HG03520 (cell line): ENCODE measurements around the gene IFTAP.

Experiments used
- ATAC-seq: cut with Tn5 transposase; IDR thresholded peaks from one replicate; pipeline ENCODE4 v1.9.1; 2021; ENCODE audit warnings: mild to moderate bottlenecking, moderate library complexity; ENCODE audit not compliant: unreplicated experiment

IFTAP gene

GRCh38 chr11:36596880-36597279 lies 2.6 kb downstream of the IFTAP start:
- ATAC-seq = no peak

DNA sequence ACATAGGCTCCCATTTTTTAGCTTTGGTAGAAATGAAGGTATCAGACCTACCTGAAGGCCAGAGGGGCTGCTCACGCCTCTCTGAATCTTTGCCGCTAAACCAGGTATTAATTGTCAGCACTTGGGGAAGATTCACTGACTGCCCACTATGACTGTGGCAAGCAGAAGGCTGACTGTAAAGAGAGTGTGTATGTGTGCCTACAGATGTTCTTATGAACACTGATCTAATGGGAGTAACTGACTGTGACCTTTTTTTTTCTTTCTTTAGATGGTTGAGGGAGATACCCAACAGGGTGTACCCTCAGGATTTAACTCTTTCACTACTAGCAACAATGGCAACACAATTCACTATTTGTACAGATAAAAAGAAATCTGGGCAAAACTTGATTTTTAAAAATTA lies 3.7 kb downstream of the IFTAP start, which contains the start of gene RAG2:
TSS of gene RAG2 (minus strand) at position 186 of the 400 bp plus-strand sequence. CDS start 4,068 bp downstream, outside the sequence.
- no peak for ATAC-seq

DNA sequence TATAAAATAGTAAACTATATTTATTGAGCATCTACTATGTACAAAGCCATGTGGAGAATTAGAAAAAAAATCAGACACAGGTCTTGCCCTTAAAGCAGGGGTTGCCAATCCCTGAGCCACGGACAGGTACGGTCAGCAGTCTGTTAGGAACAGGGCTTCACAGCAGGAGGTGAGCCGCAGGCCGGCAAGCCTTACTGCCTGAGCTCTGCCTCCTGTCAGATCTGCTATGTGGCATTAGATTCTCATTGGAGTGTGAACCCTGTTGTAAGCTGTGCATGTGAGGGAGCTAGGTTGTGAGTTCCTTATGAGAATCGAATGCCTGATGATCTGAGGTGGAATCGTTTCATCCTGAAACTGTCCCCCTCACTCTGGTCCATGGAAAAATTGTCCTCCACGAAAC lies 5.9 kb downstream of the IFTAP start:
- ATAC-seq = no peak

GRCh38 chr11:36601155-36601554 lies 6.9 kb downstream of the IFTAP start:
- ATAC-seq = no peak

GRCh38 chr11:36602135-36602534 lies 7.8 kb downstream of the IFTAP start:
- no peak for ATAC-seq

DNA sequence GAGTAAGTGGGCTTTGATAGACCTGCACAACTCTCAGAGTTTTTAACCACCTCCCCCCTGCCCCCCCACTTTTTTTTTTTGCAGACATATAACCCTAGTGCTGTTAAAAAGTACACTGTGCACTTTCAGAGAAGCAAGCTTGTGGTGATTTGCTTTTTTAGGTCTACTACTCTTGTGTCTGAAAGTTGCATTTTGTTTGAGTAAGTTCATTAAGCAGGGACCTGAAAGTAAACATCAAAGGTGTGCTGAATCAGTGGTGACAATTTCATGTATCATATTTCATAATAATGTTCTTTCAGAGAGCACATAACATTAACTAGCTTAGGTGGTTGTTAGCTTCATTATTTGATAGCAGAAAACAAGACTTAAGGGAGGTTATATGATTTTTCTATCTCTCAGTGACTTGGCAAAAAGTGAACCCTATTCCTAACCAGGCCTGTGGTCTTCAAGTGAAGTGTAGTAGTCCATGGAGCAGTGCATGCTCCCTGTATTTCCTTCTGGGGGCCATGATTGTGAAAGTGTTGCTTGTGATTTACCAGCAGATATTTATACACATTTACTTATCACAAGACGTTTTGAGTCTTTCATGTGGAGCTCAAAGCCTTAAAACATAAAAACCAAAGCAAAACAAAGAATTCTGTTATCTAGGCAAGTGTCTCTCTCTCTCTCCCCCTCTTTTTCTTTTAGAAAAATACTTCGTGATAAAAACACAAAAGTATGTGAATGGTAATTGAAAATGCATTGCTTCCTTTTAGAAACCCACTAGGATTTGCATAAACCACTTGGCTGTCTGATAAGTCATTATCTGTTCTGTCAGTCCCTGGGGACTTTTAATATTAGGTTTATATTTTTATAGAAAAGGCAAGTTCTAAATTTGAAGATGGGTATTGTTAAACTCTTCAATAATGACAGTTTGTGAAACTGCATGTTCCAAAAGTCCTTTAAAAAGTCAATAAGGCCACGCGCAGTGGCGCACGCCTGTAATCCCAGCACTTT lies 11.2 kb downstream of the IFTAP start:
- peak; percentile 57 for ATAC-seq

DNA sequence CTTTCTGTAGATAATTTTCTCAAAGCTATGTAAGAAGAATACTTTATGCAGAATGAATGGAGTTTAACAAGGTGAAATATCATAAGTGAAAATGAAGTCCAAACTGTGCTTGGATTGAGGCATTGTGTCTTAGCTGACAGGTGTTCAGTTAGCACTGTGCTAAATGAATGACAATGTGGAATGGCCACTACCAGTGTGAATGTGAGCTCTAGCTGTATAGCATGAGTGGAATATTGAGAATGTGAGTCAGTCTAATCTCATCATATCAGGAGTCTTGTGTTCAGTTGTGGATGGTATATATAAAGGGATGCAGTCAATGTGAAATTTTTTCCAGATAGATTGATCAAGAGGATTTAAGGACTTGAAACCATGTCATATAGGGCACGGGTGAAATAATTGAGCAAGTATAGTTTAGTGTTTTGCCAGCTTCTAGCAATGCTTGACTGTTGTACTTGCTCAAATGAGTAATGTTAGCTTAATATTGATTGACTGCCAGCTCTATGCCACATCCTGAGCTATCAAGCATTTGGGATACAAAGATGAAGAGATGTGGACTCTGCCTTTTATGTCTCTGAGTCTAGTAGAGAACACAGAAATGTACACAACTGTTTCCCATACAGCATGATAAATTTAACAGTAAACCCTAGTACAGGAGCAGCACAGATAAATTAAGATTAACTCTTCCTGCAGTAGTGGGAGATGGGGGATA lies 14.3 kb downstream of the IFTAP start:
- no peak for ATAC-seq

DNA sequence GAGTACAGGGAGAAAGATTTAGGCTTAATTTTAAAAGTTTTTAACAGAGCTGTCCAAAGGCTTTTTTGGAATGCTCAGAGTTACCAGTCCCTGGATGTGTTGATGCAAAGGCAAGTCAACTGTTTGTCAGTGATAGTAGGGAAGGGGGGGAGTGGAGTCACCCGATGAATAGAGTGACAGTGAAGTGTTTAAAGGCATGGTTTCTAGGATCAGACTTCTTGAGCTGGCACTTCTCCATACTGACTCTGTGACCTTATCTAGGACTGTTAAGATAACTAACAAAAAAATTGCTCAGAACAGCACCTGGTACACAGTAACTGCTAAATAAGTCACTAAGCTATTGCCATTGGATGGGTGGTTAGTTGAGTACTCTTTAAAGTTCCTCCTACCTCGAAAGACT lies 15.1 kb downstream of the IFTAP start:
- no peak for ATAC-seq

- no peak for ATAC-seq
Measured at GRCh38 chr11:36615826-36616225, 21.5 kb downstream of the IFTAP start.

DNA sequence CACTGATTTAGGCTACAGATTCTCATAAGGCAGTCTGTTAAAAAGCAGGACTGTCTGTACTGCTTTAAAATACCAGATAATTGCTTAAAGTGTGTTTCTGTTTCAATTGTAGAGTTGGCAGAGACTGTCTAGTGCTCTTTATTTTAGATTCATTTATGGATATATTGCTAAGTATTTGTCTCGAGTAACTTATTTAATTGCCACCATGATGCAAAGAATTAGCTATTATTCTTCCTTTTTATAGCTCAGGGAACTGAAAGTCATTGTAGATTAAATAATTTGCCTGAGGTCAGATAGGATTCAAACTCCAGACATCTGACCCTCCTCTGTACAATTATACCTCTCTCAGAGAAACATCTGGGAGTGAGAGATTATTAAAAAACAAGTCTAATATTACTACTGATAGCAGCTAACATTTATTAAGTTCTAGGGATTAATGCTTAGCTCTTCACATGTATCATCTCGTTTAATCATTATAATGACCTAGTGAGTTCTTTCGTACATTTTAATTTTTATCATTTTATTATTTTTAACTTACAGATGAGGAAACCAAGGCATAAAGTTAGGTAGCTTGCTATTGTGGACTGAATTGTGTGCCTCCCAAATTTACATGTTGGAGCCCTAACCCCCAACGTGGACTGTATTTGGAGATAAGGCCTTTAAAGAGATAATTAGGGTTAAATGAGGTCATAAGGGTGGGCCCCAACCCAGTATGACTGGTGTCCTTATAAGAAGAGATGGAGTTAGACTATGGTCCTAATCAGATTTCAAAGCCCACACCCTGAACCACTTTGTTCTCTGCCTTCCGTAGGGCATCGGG lies 23.5 kb downstream of the IFTAP start:
- no peak for ATAC-seq

DNA sequence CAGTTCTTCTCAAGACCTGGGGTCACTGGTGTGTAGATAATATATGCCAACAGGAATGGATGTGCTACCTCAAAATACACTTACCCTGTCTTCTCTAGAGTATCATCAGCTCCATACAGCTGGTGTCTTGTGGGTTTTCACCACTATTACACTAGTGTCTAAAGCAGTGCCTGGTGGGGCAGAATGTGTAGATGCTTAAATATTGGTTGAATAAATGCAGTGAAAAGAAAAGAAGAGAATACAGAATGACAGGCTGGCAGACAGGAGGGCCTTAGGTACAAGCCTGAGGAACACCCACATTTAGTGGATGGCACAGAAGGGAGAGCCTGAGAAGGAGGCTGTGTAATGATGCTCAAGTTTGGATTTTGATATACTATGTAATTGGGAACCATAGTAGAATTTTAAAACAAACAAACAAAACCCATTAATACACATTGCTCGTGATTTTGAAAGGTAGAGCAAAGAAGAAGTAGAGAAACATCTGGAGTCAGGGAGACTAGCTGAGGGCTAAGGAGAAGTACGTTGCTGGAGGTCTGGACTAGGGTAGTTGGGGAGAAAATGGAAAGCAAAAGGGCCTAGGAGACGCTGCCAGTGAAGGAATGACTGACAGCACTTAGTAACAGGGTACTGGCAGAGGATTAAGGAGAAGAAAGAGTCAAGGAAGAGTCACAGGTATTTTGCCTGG lies 24.2 kb downstream of the IFTAP start:
- no peak for ATAC-seq

DNA sequence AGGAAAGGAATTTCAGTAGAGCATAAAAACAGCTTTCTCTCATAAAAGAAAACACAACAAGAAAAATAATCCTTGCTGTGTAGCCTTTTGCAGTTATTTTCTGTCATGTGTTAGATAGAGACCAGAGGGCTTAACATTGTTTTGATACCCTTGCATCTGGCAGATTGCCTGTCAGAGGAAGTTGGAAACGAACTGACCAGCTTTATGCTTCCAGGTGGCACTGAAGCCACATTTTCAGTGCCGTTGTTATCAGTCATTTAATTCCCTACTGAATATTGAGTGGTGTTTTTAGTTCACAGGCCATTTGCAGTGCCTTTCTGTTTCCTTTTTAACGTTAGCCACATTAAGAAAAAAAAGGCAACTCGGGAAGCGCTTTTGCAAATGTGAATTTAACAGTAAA lies 25.2 kb downstream of the IFTAP start:
- no peak for ATAC-seq

DNA sequence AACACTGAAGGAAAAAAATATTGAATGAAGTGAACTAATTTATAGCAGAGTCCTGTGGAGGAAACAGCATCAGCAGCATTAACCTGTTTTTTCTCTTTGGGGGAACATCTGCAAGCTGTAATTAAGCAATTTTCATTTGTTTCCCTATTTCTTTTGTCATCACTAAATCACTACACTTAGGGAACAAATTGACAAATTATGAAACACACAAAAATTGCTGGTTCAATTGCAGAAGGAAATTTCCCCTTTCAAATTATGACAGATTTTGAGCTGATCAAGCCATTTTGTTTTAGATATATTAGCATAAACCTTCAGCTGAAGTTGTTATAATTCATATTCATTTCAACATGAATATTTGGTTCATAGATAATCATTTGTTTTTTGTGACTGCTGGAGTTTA lies 25.9 kb downstream of the IFTAP start:
- ATAC-seq = no peak

- peak; percentile 60 for ATAC-seq
Measured at GRCh38 chr11:36622431-36623136, 28.3 kb downstream of the IFTAP start.

DNA sequence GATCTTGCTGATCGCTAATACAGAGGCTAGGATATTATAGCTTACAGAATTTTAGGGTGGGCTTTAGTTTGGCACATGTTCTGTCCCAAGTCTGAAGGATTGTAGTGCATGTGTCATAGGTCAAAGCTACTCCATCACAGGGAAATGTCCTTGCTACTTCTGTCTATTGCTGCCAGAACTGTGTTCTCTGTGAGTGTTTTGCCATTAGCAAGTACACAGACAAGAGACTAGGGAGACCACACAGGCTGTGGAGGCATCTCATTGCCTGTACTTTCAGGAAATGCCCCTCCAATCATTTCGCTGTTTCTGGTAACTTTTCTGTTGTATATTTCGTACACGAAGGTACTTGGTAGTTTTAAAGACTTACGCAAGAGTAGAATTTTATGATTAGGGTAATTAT lies 29.2 kb downstream of the IFTAP start:
- no peak for ATAC-seq

GRCh38 chr11:36627006-36627405 lies 32.7 kb downstream of the IFTAP start:
- ATAC-seq = no peak

GRCh38 chr11:36627471-36627870 lies 33.2 kb downstream of the IFTAP start:
- ATAC-seq = no peak

- no peak for ATAC-seq
Measured at GRCh38 chr11:36628141-36628540, 33.8 kb downstream of the IFTAP start.

- no peak for ATAC-seq
Measured at GRCh38 chr11:36628765-36629244, 34.5 kb downstream of the IFTAP start.

DNA sequence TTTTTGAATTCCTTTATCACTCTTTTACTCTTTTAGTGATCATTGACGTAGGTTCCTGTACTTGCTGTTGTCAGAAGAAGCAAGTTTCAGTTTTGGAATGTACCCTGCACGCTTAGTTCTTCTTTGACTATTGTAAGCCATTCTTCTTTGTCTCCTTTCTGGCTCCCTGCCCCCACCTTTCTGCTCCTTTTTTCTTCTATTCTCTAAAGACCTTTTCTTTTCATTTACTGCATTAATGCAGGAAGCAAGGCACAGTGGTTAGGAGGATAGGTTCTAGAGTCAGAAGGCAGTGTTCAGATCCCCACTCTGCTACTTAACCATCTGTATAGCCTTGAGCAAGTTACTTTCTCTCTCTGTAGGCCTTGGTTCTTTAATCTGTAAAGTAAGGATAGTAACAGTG lies 37.5 kb downstream of the IFTAP start:
- peak; percentile 84 for ATAC-seq
